GM18507 (cell line): Measurements from ENCODE around the gene DYNLRB1.
"Not testable (repeated sequence)": the region's sequence is repeated elsewhere in the genome, so short reads cannot be mapped to it uniquely, and the experiment has no call there.

Experiments used
- DNase-seq: peaks from one replicate; pipeline ENCODE4 v3.0.0; 2011; ENCODE audit warnings: low read depth; ENCODE audit not compliant: insufficient read length; ENCODE audit errors: extremely low spot score
- FAIRE-seq: peaks from 2 replicates; lab custom pipeline; 2011; peaks lifted over from hg19 to GRCh38; lab: Jason Lieb, UNC

The DYNLRB1 gene

DNA sequence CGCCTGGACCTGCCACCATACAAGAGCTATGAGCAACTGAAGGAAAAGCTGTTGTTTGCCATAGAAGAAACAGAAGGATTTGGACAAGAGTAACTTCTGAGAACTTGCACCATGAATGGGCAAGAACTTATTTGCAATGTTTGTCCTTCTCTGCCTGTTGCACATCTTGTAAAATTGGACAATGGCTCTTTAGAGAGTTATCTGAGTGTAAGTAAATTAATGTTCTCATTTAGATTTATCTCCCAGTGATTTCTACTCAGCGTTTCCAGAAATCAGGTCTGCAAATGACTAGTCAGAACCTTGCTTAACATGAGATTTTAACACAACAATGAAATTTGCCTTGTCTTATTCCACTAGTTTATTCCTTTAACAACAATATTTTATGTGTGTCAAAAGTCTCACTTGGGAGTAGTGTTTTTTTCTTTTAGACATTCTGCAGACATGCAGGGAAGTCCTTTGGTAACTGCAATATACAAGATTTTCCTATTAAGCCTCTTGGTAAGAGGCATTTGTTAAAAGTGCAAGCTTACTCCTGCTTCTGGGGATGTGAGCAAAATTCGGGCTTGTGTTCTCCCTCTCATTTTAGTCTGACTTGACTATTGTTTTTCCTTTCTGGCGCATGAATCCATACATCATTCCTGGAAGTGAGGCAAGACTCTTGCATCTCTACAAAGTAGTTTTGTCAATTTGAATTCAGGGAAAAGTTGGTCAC is 8.4 kb upstream of the DYNLRB1 start:
- DNase-seq (no peak), FAIRE-seq (no peak)

DNA sequence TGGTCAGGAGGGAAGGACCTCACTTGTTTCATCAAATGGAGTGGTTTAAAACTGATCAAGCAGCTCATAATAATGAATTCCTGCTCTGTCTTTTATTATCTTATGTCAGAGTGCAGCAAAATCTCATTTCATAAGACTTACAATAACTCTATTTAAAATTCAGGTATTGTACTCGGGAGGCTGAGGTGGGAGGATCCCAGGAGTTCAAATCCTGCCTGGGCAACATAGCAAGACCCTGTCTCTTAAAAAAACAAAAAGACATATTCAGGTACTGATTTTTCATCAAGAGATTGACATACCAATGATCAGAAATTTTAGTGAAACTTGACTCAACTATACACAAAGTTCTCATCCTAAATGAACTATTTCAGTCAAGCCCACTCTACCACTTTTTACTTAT is 5.6 kb upstream of the DYNLRB1 start:
- DNase-seq = no peak
- no peak for FAIRE-seq

DNA sequence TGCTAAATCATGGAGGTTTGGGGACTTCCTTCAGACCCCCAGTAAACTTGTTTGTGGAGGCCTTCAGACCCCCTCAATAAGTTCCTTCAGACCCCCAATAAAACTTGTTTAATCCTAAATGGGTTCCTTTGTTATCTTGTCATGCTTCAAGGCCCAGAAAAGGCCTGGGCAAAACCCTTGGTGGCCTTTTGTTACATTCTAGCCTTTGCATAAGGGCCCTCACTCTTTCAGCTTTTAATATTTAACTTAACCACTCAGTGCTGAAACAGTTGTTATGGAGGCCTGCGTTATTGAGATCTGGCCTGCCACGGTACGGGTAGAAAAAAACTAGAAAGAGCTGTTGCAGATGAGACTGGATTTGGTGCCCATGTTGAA is 4.3 kb upstream of the DYNLRB1 start:
- no peak for FAIRE-seq
- no peak for DNase-seq

DNA sequence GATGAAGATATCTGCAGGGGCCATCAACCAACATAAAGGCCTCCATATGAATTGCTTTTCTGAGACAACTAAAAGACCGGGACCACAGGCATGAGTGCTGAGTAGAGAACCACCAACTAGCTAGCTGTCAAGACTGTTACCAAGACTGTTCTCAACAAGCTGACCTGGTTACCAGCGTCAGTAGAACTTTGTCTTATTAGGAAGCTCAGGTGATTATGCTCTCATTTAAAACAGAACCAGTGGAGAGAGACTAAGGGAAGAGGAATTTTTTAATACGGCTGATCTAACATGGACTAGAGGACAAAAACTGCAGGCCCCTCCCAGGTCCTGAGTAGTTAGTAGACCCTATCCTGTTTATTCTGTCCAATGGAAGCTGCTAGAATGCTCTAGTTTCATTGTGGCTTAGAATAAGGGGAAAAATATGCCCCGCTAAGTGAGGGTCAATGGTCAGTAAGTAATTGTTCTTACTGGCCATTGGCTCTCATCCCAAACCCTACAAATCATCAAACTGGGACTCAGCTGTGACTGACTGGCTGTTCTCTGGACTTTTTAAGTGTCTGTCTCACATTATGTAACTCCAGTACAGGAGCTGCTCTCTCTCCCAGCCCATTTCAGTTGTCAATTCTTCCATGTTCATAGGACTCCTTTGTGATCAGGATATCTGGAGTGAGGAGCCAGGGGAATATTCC is 3.8 kb upstream of the DYNLRB1 start:
- no peak for DNase-seq
- FAIRE-seq = no peak

DNA sequence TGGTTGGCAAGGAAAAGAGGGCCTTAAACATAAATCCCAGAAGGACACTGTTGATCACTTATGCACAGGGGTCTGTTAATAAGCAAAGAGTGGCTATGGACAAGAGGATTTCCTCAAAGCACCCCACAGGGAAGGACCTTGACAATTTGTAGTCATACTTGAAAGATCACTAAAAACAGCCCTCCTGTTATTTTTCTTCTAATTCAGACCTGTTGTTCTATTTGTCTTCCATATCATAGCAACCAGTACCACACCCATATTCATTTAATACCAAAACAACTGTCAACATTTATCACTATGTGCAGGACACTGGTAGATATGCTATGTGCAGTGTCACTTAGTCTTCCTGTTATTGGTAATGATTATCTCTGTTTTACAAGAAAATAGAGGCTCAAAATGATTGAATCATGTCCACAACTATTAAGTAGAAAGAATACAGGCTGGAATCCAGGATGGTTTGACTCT is 3.2 kb upstream of the DYNLRB1 start:
- FAIRE-seq (no peak), DNase-seq (no peak)

DNA sequence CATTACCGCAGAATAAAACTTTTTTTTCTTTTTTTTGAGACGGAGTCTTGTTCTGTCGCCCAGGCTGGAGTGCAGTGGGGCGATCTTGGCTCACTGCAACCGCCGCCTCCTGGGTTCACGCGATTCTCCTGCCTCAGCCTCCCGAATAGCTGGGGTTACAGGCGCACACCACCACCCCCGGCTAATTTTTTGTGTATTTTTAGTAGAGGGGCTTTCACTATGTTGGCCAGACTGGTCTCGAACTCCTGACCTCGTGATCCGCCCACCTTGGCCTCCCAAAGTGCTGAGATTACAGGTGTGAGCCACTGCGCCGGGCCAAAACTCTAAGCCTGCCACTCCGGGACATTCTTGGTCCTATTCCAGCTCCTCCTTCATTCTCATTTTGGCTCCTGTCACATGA is 2.2 kb upstream of the DYNLRB1 start:
- not testable (repeated sequence) for DNase-seq, FAIRE-seq

DNA sequence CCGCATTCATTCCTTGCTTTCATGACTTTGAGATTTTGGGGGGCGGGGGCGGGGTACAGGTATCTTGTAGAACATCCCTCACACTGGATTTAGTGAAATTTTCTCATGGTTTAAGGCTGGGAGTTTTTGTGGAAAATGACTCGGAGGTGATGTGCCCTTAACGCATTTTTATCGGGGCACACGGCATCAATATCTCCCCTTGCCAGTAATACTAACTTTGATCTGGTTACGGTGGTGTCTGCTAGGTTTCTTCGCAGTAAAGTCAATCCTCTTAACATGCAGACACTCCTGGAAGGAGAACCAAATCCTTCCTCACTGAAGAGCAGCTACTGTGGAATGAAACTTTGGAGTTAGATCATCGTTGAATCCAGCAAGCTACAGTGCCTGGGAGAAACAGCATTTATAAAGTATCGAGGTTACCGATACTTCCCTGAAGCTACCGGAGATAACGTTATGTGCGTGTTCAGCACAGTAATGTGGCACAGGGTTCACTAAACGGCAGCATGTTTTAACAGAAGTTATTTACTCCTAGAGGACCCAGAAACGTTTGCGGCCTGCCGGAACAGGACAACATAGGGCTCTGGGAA is 1.2 kb upstream of the DYNLRB1 start:
- FAIRE-seq (no peak), DNase-seq (no peak)

DNA sequence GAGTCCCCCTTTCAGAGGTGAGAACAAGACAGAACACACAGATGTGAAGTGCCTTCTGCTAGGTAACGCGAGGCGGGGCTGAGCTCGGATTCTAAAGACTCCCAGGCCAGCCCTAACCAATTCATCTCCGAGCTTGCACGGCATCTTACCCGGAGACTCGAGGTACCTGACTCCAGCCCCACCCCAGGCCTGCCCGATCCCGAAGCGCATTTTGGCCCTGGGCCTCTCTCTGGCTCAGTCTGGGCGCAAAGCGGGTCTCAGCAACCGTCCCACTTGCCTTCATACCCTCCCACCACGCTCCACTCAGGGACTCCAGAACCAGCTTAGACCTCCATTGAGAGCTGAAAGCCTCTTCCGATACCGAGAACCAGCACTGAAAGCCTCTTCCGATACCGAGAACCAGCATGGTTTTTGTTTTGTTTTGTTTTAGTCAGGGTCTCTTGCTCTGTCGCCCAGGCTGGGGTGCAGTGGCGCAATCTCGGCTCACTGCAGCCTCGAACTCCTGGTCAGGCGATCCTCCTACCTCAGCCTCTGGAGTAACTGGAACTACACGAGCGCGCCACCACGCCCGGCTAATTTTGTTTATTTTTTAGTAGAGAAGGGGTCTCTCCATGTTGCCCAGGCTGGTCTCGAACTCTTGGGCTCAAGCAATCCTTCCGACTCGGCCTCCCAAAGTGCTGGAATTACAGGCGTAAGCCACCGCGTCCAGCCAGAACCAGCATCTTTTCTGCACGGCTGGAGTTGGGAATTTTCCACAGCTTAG is 557 bp upstream of the DYNLRB1 start:
- FAIRE-seq = peak; percentile 78

DNA sequence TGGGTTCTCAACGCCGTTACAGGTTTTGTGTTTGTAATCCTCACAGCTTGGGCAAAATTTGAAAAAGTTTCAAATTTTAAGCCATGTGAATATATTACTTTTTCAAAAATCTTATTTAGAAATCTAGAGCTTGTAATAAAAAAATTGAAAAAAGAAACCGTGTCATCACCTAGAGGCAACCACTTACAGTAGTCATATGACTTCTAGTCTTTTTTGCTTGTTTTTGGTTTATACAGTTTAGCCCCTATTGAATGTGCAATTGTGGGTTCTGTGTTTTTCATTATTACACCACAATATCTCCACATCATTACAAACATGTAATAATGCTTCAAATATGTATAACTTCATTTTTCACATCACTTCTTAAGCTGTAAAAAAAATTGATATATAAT is 888 bp downstream of the DYNLRB1 start:
- FAIRE-seq (no peak), DNase-seq (no peak)

More for the DNA sequence above, 557 bp upstream of the DYNLRB1 start:
- peak; percentile 44 for DNase-seq

DNA sequence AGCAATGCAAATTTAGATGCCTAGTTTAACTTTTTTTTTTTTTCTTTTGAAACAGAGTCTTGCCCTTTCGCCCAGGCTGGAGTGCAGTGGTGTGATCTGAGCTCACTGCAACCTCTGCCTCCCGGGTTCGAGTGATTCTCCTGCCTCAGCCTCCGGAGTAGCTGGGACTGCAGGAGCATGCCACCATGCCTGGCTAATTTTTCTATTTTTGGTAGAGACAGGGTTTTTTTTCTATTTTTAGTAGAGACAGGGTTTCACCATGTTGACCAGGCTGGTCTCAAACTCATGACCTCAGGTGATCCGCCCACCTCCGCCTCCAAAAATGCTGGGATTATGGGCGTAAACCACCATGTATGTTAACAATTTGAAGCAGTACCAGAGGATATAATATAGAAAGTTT is 2.6 kb downstream of the DYNLRB1 start:
- not testable (repeated sequence) for DNase-seq, FAIRE-seq

DNA sequence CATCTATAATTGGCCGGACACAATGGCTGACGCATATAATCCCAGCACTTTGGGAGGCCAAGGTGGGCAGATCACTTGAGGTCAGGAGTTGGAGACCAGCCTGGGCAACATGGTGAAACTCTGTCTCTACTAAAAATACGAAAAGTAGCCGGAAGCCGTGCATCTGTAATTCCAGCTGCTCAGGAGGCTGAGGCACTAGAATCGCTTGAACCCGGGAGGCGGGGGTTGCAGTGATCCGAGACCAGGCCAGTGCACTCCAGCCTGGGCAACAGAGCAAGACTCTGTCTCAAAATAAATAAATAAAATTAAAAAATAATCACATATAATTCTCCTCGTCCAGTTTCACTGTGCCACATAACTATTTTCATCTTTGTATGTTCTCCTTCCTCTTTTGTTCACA is 3.6 kb downstream of the DYNLRB1 start:
- not testable (repeated sequence) for DNase-seq, FAIRE-seq

DNA sequence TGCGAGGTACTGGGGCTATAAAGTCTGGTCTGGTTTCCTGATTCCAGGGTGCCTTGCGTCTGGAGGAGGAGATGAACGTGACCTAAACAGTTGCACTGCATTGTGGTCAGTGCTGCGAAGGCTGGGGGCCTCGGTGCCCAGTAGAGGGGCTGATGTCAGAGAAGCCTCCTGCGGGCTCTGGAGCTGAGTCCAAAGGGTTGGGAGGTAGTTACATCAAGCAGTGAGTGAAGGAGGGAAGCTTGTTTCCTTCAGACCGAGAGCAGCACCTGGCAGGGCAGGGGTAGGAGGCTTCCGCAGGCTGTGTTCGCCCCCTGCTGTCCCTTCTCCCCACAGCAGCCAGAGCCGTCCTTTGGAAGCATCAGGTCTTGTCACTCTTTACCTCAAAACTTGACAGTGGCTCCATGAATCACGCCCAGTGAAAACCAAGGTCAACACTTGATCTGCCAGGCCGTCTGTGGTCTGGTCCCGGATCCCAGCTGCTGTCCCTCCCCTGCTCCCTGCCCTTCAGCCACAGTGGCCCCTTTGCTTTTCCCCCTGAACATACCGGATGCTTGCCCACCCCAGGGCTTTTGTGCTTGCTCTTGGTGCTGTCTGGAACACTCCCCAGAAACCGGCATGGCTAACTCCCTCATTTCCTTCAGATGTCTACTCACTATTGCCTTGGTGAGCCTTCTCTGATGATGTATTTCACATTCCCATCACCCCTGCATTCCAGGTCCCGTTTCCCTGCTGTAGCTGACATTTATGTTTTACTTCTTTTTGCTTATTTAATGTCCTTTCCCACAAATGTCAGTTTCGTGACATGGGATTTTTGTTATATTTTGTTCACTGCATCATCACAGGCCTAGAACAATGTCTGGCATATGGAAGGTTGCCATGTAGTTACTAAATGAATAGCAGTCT is 7.0 kb downstream of the DYNLRB1 start:
- FAIRE-seq (peak; percentile 24), DNase-seq (no peak)

DNA sequence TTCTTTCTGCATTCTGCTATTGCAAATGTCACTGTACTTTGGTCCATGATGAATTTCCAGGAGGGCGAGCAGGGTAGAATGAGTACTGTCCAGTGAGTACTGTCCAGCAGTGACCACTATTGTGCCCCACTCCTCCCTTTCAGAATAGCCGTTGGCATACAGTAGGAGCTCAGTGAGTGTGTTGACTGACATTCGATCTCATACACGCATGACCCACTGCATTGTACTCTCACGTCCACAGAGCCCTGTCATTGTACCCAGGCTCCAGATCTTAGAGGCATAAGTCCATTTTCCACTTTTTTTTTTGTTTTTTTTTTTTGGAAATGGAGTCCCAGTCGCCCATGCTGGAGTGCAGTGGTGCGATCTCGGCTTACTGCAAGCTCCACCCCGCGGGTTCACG is 8.2 kb downstream of the DYNLRB1 start:
- FAIRE-seq (no peak), DNase-seq (no peak)

DNA sequence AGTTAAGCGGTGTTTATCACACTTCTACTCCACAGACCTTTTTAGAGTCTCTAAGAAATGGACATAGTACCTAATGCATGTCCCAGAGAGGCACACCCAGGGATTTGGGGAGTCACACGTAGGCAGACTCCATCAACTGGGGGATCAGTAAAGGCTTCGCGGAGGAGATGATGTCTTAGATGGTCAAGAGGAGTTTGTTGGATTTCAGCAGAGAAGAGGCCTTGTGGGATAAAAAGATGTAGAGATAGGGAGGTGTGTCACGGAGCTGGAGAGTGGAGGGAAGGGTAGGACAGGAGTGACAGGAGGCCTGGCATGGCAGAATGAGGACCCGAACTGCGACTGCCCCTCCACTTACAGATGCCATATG is 9.1 kb downstream of the DYNLRB1 start:
- DNase-seq = no peak
- FAIRE-seq = no peak

DNA sequence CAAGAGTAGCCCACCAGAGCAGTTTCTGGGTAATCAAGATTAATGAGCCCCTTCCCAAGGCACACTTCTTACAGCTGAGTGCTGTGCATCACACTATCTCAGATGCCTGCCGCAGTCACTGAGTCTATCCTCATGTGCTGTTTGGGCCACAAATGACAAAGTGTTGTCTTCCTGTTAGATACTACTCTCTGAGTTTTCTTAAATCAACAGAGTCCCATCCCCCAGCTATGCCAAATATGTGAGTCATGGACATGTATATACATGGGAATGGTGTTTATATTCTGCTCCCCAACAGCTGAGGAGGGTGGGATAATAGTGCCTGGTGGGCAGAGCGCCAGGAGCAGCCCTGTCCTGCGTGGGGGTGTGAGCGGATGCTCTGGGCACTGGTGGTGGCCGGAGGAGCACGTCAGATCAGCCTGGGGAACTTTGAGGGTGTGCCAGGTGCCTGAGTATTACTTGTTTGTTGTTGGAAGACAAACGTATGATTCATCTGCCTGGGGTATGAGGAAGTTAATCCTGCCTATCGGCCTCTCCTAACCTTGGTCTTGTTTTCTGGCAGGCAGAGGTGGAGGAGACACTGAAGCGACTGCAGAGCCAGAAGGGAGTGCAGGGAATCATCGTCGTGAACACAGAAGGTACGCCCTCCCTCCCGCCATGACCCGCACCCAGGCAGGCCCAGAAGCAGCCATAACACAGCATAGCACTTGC is 9.6 kb downstream of the DYNLRB1 start:
- DNase-seq = no peak
- no peak for FAIRE-seq

DNA sequence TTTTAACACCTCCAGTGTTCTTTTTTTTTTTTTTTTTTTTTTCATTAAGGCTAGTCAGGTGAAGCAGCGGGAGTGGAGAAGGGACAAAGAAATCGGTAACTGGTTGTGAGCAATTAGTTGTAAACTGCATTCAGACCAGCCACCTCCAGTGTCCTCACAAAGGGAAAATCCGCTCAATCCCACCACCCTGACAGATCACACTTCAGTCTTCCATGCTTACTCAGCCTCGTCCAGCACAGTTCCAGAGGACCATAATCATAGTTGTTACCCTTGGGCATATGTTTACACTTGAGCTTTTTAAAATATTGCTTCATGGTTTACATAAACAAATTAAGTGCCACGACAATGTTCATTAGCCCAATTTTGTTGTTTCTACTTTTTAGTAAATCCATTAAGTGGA is 10.2 kb downstream of the DYNLRB1 start:
- FAIRE-seq (no peak), DNase-seq (no peak)

DNA sequence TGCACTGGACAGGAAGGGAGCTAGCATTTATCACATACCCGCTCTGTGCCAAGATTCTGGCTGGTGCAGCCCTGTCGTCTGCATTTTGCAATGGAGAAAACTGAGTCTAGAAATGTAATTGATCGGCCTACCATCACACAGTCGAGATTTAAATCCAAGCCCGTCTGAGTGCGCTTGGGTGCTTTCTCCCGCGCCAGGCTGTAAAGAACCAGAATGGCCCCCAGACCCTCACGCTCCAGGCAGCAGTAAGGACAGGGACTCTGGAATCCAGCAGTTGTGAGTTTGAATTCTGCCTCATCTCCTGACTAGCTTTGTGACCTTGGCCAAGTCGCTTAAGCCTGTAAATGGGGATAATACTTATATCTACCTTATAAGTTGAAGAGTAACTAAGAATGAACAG is 10.8 kb downstream of the DYNLRB1 start:
- FAIRE-seq (no peak), DNase-seq (no peak)

DNA sequence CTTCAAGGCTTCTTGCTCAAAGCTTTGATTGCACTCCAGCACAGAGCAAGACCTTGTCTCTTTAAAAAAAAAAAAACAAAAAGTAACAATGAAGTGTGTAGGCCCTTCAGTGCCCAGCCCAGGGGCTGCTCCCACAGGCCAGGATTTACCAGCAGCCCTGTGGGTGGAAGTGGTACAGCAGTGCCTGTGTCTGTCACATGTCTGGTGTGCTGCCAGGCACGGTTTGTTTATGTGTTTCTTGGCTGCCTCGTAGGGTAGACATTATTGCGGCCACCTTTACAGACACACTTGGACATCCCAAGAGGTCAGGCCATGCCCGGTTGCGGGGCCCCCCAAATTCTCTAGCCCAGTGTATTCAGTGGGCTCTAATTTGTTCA is 12.7 kb downstream of the DYNLRB1 start:
- DNase-seq (no peak), FAIRE-seq (no peak)

DNA sequence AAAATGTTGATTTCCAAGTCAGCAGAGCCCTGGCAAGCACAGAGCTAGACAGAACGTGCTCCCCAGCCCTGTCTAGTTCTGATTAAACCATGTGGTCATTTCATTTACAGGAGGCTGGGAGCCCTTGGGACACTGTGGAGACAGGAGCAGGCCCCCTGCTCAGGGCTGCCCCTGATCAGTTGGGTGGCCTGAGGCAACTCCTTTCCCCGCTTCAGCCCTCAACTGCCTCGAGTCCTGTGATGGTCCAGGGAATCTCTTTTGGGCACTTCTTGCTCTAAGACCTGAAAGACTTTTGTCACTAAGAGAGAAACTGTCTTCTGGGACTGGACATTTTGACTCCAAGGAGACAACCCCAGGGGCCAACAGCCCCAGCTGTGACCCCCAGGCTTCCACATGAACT is 13.5 kb downstream of the DYNLRB1 start:
- DNase-seq (no peak), FAIRE-seq (no peak)
